ENCODE data around the gene GPSM3.

GPSM3 gene

GRCh38 chr6:32177788-32178546 is 14.5 kb downstream of the GPSM3 start, which contains the start of gene RNF5:
RNF5 (plus strand) TSS chr6:32178405; CDS start chr6:32178512, 107 bp downstream.
- H3K4me3 ChIP-seq (ENCODE audit: control insufficient read depth, low read depth, low read length) = peak within 1 kb of the TSS; percentile 94
- TF ChIP-seq CTCF (conservative IDR thresholded peaks at IDR 0.05; ENCODE audit: control insufficient read depth, insufficient read depth, low read depth, low read length) = no peak
- DNase-seq (ENCODE audit: low read depth) = peak; percentile 100

- no peak for DNase-seq (ENCODE audit: low read depth)
- peak overlapping the region; percentile 94 for H3K4me3 ChIP-seq (ENCODE audit: control insufficient read depth, low read depth, low read length)
- no peak for TF ChIP-seq CTCF (conservative IDR thresholded peaks at IDR 0.05; ENCODE audit: control insufficient read depth, insufficient read depth, low read depth, low read length)
Observed at GRCh38 chr6:32177183-32177787, 15.2 kb downstream of the GPSM3 start.

- no peak for TF ChIP-seq CTCF (conservative IDR thresholded peaks at IDR 0.05; ENCODE audit: control insufficient read depth, insufficient read depth, low read depth, low read length)
- peak; percentile 85 for DNase-seq (ENCODE audit: low read depth)
- H3K4me3 ChIP-seq (ENCODE audit: control insufficient read depth, low read depth, low read length) = peak overlapping the region; percentile 94
Observed at GRCh38 chr6:32176476-32177182, 15.8 kb downstream of the GPSM3 start.

GRCh38 chr6:32175711-32176475 is 16.6 kb downstream of the GPSM3 start, which contains the start of gene AGPAT1:
AGPAT1 (minus strand) TSS chr6:32176084; CDS start chr6:32171496, 4,588 bp downstream.
- DNase-seq (ENCODE audit: low read depth) = peak; percentile 97
- peak within 1 kb of the TSS; percentile 94 for H3K4me3 ChIP-seq (ENCODE audit: control insufficient read depth, low read depth, low read length)
- TF ChIP-seq CTCF (conservative IDR thresholded peaks at IDR 0.05; ENCODE audit: control insufficient read depth, insufficient read depth, low read depth, low read length) = no peak

- H3K4me3 ChIP-seq (ENCODE audit: control insufficient read depth, low read depth, low read length) = peak overlapping the region; percentile 94
- DNase-seq (ENCODE audit: low read depth) = no peak
- no peak for TF ChIP-seq CTCF (conservative IDR thresholded peaks at IDR 0.05; ENCODE audit: control insufficient read depth, insufficient read depth, low read depth, low read length)
Observed at GRCh38 chr6:32175322-32175710, 17.1 kb downstream of the GPSM3 start.

GRCh38 chr6:32174416-32174815 is 18.0 kb downstream of the GPSM3 start:
- no peak overlapping the region for H3K4me3 ChIP-seq (ENCODE audit: control insufficient read depth, low read depth, low read length)
- TF ChIP-seq CTCF (conservative IDR thresholded peaks at IDR 0.05; ENCODE audit: control insufficient read depth, insufficient read depth, low read depth, low read length) = no peak
- DNase-seq (ENCODE audit: low read depth) = no peak
